Astrocyte (in vitro differentiated cells and primary cell): Measurements from ENCODE around the gene TRAPPC4. TPM values are rescaled to one million over a fixed set of nuclear protein-coding genes. Genes with fewer than 3 reads are reported as not detected.
"Not testable (repeated sequence)": the region's sequence is repeated elsewhere in the genome, so short reads cannot be mapped to it uniquely, and the experiment has no call there.

Source experiments
- DNase-seq: peaks from one replicate; pipeline ENCODE4 v3.0.0-alpha.2; 2010; ENCODE audit warnings: low read depth
- FAIRE-seq: peaks from 2 replicates; lab custom pipeline; 2011; peaks lifted over from hg19 to GRCh38; lab: Jason Lieb, UNC
- H2AFZ ChIP-seq: 2 replicates; pipeline ENCODE4 v1.6.0; 2012; ENCODE audit warnings: low read depth, low read length, inconsistent platforms
- H3K27ac ChIP-seq: 2 replicates; pipeline ENCODE4 v1.5.1; 2011; ENCODE audit warnings: low read depth, low read length, inconsistent platforms
- H3K27me3 ChIP-seq: 2 replicates; pipeline ENCODE4 v1.6.0; 2011; ENCODE audit warnings: low read length, inconsistent platforms; ENCODE audit not compliant: insufficient read depth
- H3K36me3 ChIP-seq: 2 replicates; pipeline ENCODE4 v1.5.1; 2011; ENCODE audit warnings: low read length, inconsistent platforms; ENCODE audit not compliant: insufficient read depth
- H3K4me1 ChIP-seq: 2 replicates; pipeline ENCODE4 v1.5.1; 2011; ENCODE audit warnings: low read length, inconsistent platforms; ENCODE audit not compliant: insufficient read depth
- H3K4me2 ChIP-seq: 2 replicates; pipeline ENCODE4 v1.6.0; 2012; ENCODE audit warnings: low read length, inconsistent platforms
- H3K4me3 ChIP-seq: 2 replicates; pipeline ENCODE4 v1.5.1; 2011; ENCODE audit warnings: low read depth, mild to moderate bottlenecking, low read length, inconsistent platforms; ENCODE audit not compliant: insufficient read depth
- H3K79me2 ChIP-seq: 2 replicates; pipeline ENCODE4 v1.6.0; 2012; ENCODE audit warnings: mild to moderate bottlenecking, low read length, inconsistent platforms; ENCODE audit not compliant: insufficient read depth
- H3K9ac ChIP-seq: 2 replicates; pipeline ENCODE4 v1.6.0; 2012; ENCODE audit warnings: mild to moderate bottlenecking, low read length, inconsistent platforms
- H3K9me3 ChIP-seq: 2 replicates; pipeline ENCODE4 v1.5.1; 2012; ENCODE audit warnings: low read depth, mild to moderate bottlenecking, low read length, inconsistent platforms; ENCODE audit not compliant: insufficient read depth
- H4K20me1 ChIP-seq: 2 replicates; pipeline ENCODE4 v1.6.0; 2012; ENCODE audit warnings: low read length, inconsistent platforms; ENCODE audit not compliant: insufficient read depth
- H3K27ac Mint-ChIP-seq: one replicate; pipeline ENCODE4 v1.8.0; 2021; ENCODE audit warnings: mild to moderate bottlenecking, mixed read lengths; ENCODE audit not compliant: unreplicated experiment
- H3K27me3 Mint-ChIP-seq: one replicate; pipeline ENCODE4 v1.8.0; 2021; ENCODE audit warnings: low read depth, mixed read lengths; ENCODE audit not compliant: unreplicated experiment
- H3K36me3 Mint-ChIP-seq: one replicate; pipeline ENCODE4 v1.8.0; 2021; ENCODE audit warnings: low read depth, mixed read lengths; ENCODE audit not compliant: unreplicated experiment
- H3K4me1 Mint-ChIP-seq: one replicate; pipeline ENCODE4 v1.8.0; 2021; ENCODE audit warnings: low read depth, mixed read lengths; ENCODE audit not compliant: unreplicated experiment
- H3K4me3 Mint-ChIP-seq: one replicate; pipeline ENCODE4 v1.8.0; 2021; ENCODE audit warnings: mild to moderate bottlenecking, moderate library complexity, mixed read lengths; ENCODE audit not compliant: unreplicated experiment
- H3K9me3 Mint-ChIP-seq: one replicate; pipeline ENCODE4 v1.8.0; 2021; ENCODE audit warnings: mild to moderate bottlenecking, mixed read lengths; ENCODE audit not compliant: unreplicated experiment
- EZH2 ChIP-seq: IDR thresholded peaks from 2 replicates; pipeline ENCODE4 v1.6.1; 2012; ENCODE audit warnings: mild to moderate bottlenecking, low read length, inconsistent platforms; ENCODE audit not compliant: insufficient read depth
- total RNA-seq: library from RNA; stranded (reverse); gene quantifications from 2 replicates; pipeline ENCODE4 v1.2.1, GENCODE V29; 2021
- TF ChIP-seq, protein P1 (sequence below): IDR thresholded peaks from 2 replicates; pipeline ENCODE4 v1.5.1; 2011; ENCODE audit warnings: low read depth, mild to moderate bottlenecking, inconsistent platforms, low read length, moderate library complexity; ENCODE audit not compliant: insufficient read depth

Gene TRAPPC4
- total RNA-seq, 1 donor from 2014 or later, result 88.3 TPM

DNA sequence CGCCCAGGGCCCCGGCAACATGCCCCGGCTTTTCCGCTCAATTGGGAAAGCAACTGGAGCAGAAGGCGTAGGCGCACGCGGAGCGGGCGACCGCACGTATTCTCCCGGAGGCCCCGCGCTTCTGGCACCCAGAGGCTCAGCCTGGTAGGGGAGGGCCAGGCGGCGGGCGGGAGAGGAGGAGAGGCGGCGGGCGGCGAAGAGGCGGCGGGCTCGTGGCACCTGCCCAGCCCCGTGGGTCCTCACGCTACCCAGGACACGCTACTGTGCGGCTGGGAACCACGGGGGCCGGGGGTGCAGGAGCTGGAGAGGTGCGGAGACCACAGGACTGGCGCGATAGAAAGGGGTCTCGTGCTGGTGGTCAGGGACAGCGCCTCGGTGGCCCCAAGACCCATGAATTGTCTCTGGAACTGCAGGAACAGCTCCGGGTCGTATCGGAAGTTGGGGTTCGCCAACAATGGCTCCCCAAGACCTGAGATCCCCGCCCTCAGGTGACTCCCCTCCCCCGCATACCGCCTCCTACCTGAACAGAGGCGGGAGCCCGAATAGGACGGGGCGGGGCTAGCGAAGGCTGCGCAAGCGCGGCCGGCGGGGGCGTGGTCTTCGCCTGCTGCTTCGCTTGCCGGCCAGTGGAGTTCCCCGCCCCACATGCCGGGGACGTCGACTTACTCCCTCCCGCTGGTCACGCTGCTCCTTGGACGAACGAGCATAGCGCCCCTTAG, 11.9 kb downstream of the TRAPPC4 start, which contains the start of gene SLC37A4:
SLC37A4 (minus strand) TSS at position 549 of the 719 bp plus-strand sequence.
- no peaks in the 10 kb centered on the region for H3K27me3 Mint-ChIP-seq
- peak within 1 kb of the TSS; percentile 75 for H3K27ac Mint-ChIP-seq
- Histone ChIP-seq H3K27ac (no peak within 1 kb of the TSS), H4K20me1 (peaks cover 3% of the 10 kb centered on the region), H3K27me3 (no peaks in the 10 kb centered on the region), H3K36me3 (no peaks in the 10 kb centered on the region), H3K4me3 (peak within 1 kb of the TSS; percentile 78), H2AFZ (peak within 1 kb of the TSS; percentile 99), H3K9me3 (no peaks in the 10 kb centered on the region), H3K4me1 (peaks cover 5% of the 10 kb centered on the region), H3K4me2 (peak within 1 kb of the TSS; percentile 98), H3K79me2 (no peaks in the 10 kb centered on the region), H3K9ac (peak within 1 kb of the TSS; percentile 72)
- peaks cover 13% of the 10 kb centered on the region for H3K4me1 Mint-ChIP-seq
- TF ChIP-seq, protein P1, sequence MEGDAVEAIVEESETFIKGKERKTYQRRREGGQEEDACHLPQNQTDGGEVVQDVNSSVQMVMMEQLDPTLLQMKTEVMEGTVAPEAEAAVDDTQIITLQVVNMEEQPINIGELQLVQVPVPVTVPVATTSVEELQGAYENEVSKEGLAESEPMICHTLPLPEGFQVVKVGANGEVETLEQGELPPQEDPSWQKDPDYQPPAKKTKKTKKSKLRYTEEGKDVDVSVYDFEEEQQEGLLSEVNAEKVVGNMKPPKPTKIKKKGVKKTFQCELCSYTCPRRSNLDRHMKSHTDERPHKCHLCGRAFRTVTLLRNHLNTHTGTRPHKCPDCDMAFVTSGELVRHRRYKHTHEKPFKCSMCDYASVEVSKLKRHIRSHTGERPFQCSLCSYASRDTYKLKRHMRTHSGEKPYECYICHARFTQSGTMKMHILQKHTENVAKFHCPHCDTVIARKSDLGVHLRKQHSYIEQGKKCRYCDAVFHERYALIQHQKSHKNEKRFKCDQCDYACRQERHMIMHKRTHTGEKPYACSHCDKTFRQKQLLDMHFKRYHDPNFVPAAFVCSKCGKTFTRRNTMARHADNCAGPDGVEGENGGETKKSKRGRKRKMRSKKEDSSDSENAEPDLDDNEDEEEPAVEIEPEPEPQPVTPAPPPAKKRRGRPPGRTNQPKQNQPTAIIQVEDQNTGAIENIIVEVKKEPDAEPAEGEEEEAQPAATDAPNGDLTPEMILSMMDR, result no peak
- TF ChIP-seq EZH2, result no peak
- peaks cover 13% of the 10 kb centered on the region for H3K36me3 Mint-ChIP-seq
- peak; percentile 93 for DNase-seq
- no peaks in the 10 kb centered on the region for H3K9me3 Mint-ChIP-seq
- no peak for FAIRE-seq
- peak within 1 kb of the TSS; percentile 75 for H3K4me3 Mint-ChIP-seq

- TF ChIP-seq, protein P1, result no peak
- TF ChIP-seq EZH2, result no peak
- H3K36me3 Mint-ChIP-seq, result peaks cover 10% of the 10 kb centered on the region
- H2AFZ ChIP-seq, result no peak overlapping the region
- H3K4me1 ChIP-seq, result peaks cover 5% of the 10 kb centered on the region
- no peaks in the 10 kb centered on the region for H3K27me3 ChIP-seq
- H3K79me2 ChIP-seq, result no peaks in the 10 kb centered on the region
- H3K4me1 Mint-ChIP-seq, result peaks cover 13% of the 10 kb centered on the region
- no peaks in the 10 kb centered on the region for H3K9me3 Mint-ChIP-seq
- no peak overlapping the region for H3K9ac ChIP-seq
- H3K9me3 ChIP-seq, result no peaks in the 10 kb centered on the region
- no peak overlapping the region for H3K4me3 ChIP-seq
- no peaks in the 10 kb centered on the region for H3K36me3 ChIP-seq
- H3K27ac Mint-ChIP-seq, result no peak overlapping the region
- H4K20me1 ChIP-seq, result no peaks in the 10 kb centered on the region
- no peak overlapping the region for H3K4me2 ChIP-seq
- DNase-seq (no peak), FAIRE-seq (no peak)
- H3K27me3 Mint-ChIP-seq, result no peaks in the 10 kb centered on the region
- H3K27ac ChIP-seq, result no peak overlapping the region
- H3K4me3 Mint-ChIP-seq, result no peak overlapping the region
Observed at GRCh38 chr11:119031912-119032280, 13.3 kb downstream of the TRAPPC4 start.

GRCh38 chr11:119033421-119033820, 14.9 kb downstream of the TRAPPC4 start:
- H3K27ac ChIP-seq, FAIRE-seq, H3K9me3 Mint-ChIP-seq: not testable (repeated sequence)

More at GRCh38 chr11:119033421-119033820, 14.9 kb downstream of the TRAPPC4 start:
- H3K4me1 ChIP-seq, H3K4me3 Mint-ChIP-seq, H3K27me3 Mint-ChIP-seq, H3K36me3 ChIP-seq, H2AFZ ChIP-seq, H3K9ac ChIP-seq, H3K9me3 ChIP-seq, H3K79me2 ChIP-seq, H3K27ac Mint-ChIP-seq, H4K20me1 ChIP-seq, DNase-seq, H3K27me3 ChIP-seq, H3K4me2 ChIP-seq, H3K36me3 Mint-ChIP-seq, H3K4me3 ChIP-seq: not testable (repeated sequence)
- peaks cover 13% of the 10 kb centered on the region for H3K4me1 Mint-ChIP-seq
